AG04449 (cell line): ENCODE results near the gene ITIH6.
"Not testable (repeated sequence)": the region's sequence is repeated elsewhere in the genome, so short reads cannot be mapped to it uniquely, and the experiment has no call there.

Experiments
- CTCF ChIA-PET: fragments of 350-600 bp; formaldehyde crosslinking; extraction: SDS; loops from one replicate; lab custom pipeline; 2021; ENCODE audit warnings: antibody characterized with exemption; lab: Yijun Ruan, JAX
- POLR2A ChIA-PET: fragments of 400-600, 350-600 bp; formaldehyde crosslinking; extraction: SDS; loops from one replicate; lab custom pipeline; 2020; ENCODE audit warnings: antibody characterized with exemption, inconsistent platforms; lab: Yijun Ruan, JAX
- DNase-seq: peaks from one replicate; pipeline ENCODE4 v3.0.0-alpha.2; 2010; ENCODE audit warnings: low read depth, low spot score
- H3K4me3 ChIP-seq: 2 replicates; pipeline ENCODE4 v1.5.1; 2011; ENCODE audit warnings: low read depth, mild to moderate bottlenecking, control low read depth, low read length
- CTCF ChIP-seq: IDR thresholded peaks from one replicate; pipeline ENCODE4 v1.5.1; 2011; ENCODE audit warnings: mild to moderate bottlenecking, moderate library complexity, low read length, control low read depth, inconsistent platforms; ENCODE audit not compliant: insufficient read depth; ENCODE audit errors: missing control alignments

The ITIH6 gene

GRCh38 chrX:54798137-54798536 is at the start of gene ITIH6:
TSS of gene ITIH6 (minus strand) at chrX:54798255. CDS start at chrX:54798210, 45 bp downstream.
- ChIA-PET POLR2A (no interaction called here), CTCF (no interaction called here)

GRCh38 chrX:54847700-54848099 is 49.6 kb upstream of the ITIH6 start:
- DNase-seq, H3K4me3 ChIP-seq, POLR2A ChIA-PET, CTCF ChIA-PET: not testable (repeated sequence)

More at GRCh38 chrX:54798137-54798536, at the start of gene ITIH6:
- no peak for DNase-seq
- TF ChIP-seq CTCF, result no peak
- H3K4me3 ChIP-seq, result no peak within 1 kb of the TSS

GRCh38 chrX:54843050-54843449 is 45.0 kb upstream of the ITIH6 start:
- POLR2A ChIA-PET, result no interaction called here
- CTCF ChIA-PET, result no interaction called here

GRCh38 chrX:54842607-54843006 is 44.6 kb upstream of the ITIH6 start:
- CTCF ChIA-PET, result no interaction called here
- POLR2A ChIA-PET, result no interaction called here
- TF ChIP-seq CTCF, result no peak
- no peak overlapping the region for H3K4me3 ChIP-seq
- DNase-seq, result no peak

More at GRCh38 chrX:54843050-54843449, 45.0 kb upstream of the ITIH6 start:
- H3K4me3 ChIP-seq, result no peak overlapping the region
- no peak for TF ChIP-seq CTCF
- no peak for DNase-seq

- CTCF ChIA-PET, DNase-seq, POLR2A ChIA-PET: not testable (repeated sequence)
Measured at GRCh38 chrX:54841184-54841874, 43.3 kb upstream of the ITIH6 start.

GRCh38 chrX:54838583-54838982 is 40.5 kb upstream of the ITIH6 start:
- no peak for TF ChIP-seq CTCF
- ChIA-PET CTCF (no interaction called here), POLR2A (no interaction called here)

More at GRCh38 chrX:54841184-54841874, 43.3 kb upstream of the ITIH6 start:
- not testable (repeated sequence) for H3K4me3 ChIP-seq

GRCh38 chrX:54826598-54826997 is 28.5 kb upstream of the ITIH6 start:
- ChIA-PET CTCF (no interaction called here), POLR2A (no interaction called here)
- DNase-seq, result no peak
- no peak overlapping the region for H3K4me3 ChIP-seq
- TF ChIP-seq CTCF, result no peak

More at GRCh38 chrX:54838583-54838982, 40.5 kb upstream of the ITIH6 start:
- no peak for DNase-seq
- no peak overlapping the region for H3K4me3 ChIP-seq
